IPS DF 4.7 (cell line): ENCODE measurements around the gene OLIG3.

ENCODE experiments used
- DNase-seq: peaks from one replicate; pipeline ENCODE4 v3.0.0-alpha.2; 2013; ENCODE audit warnings: low spot score; ENCODE audit errors: extremely low read depth

The OLIG3 gene

DNA sequence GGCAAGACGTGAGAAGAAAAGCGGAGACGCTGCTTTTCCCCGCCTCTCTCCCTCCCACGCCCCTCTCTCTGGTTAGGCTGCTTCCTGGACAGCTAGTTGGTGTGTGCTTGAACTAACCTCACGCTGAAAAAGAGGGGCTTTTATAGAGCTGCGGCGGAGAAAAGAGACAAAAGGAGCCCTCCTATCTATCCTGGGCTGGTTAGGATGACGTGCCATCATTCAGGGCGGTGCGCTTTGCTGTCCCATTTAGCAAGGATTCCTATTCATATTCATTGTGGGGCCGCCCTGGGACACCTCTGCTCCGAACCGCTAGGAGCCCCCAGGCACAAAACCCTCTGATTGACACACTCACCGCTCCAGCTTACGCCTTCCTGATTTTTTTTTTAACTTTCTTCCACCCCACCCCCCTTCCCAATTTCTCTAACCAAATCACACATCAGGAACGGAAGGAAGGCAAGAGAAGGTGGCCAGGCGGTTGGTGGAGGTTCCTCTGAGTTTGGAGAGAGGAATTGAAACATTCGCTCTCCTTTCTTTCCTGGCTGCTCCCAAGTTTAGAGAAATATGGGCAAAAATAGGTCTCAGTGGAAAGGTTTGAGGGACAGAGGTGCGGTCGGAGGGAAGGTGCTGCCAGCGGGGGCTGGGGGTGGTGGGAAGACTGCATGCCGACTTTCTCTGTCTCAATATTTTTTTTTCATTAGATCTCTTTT is at the start of gene OLIG3:
OLIG3 (minus strand) TSS at position 114 of the 707 bp plus-strand sequence. CDS start 224 bp downstream, outside the sequence.
- no peak for DNase-seq

DNA sequence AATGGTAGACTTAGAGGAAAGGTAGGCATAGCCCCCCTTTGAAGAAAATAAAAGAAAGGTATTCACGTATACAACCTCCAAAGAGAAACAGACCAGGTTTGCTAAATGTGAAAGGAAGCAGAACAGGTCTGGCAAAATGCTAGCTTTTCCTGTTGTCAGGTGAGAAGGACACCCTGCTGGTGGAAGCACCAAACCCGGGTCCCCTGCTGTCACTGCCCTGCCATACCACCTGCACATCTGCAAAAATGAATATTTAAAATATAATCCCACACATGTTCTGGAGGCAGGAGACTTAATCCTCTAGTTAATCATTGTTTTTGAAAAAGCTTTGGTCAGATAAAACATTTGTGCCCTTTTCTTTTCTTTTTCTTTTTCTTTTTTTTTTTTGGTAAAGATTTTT is 48.9 kb upstream of the OLIG3 start:
- DNase-seq, result no peak

GRCh38 chr6:137542713-137543112 is 48.5 kb upstream of the OLIG3 start:
- DNase-seq, result no peak

DNA sequence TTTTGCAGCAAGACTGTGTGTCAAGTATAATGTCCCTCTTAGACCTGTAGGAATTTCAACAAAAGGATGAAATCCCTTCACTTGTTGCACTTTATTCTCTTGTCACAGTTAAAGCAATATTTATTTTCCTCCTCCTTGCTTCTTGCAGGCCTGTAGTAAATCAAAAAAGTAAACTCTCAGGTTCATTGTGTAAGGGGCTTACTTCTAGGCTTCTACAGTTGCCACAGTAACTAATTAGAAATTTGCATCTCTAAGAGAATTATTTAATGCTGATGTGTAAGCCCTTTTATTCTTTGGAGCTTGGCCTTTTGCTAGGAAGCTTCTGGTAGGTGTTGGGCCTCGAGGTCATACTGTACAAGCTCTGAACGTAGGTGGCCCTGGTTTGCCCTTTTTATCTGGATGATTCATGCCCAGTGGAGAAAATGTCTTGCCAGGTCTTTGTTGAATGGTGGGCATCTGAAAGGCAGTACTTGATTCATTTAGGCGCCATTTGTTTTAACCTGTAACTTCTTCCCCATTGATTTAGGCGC is 47.4 kb upstream of the OLIG3 start:
- no peak for DNase-seq

DNA sequence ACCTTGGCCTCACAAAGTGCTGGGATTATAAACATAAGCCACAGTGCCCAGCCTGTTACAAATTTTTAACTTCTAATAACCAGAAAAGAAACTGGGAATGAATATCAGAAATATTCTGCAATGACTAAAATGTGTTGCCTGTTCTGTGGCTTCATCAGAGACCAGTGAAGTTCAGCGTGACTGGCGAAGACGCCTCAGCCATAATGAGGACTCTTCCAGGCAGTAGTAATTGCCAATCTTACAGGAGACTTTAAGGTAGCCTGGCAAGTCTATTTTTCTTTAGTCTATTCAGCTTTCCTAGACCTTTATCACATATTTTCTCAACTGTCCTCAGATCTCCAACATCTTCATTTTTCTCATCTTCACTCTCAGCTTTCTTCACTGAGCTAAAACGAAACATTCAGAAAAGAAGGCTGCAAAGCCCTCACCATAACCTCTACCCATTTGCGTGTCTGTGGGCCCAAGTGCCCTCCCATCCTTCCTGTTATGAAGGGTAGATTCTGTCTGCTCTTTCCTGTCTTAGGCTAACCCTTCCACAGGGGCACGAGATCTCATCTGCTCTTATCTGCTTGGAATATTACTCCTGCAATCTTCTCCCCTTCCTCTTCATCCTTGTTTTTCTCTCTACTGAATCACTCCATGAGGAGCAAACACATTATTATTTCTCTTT is 42.0 kb upstream of the OLIG3 start:
- no peak for DNase-seq

DNA sequence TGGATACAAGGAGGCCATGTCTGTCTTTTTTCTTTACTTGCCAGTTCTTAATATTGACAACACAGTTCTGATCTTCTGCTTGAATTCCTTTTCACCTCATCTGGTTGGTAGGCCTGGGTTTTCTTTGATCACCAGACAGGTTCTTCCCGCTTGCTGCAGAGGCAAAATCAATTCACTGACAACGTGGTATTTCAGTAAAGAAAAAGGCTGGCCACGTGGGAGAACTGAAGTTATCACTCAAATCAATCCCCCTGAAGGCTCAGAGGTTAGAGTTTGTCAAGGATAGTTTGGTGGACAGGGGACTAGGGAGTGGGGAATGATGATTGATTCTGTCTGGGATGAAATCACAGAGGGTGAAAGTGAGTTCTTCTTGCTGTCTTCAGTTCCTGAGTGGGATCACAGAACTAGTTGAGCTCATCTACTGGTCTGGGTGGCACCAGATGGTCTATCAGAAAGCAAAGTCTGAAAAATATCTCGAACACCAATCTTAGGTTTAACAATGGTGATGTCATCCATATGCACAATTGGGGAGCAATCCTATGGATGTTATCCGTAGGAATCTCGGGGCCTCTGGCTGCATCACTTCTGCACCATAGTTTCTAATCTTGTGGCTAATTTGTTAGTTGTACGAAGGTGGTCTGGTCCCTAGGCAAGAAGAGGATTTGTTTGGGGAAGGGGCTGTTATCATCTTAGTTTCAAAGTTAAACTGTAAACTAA is 37.3 kb upstream of the OLIG3 start:
- no peak for DNase-seq

GRCh38 chr6:137530404-137530803 is 36.2 kb upstream of the OLIG3 start:
- DNase-seq, result no peak

- DNase-seq, result no peak
Observed at GRCh38 chr6:137522831-137523230, 28.6 kb upstream of the OLIG3 start.

DNA sequence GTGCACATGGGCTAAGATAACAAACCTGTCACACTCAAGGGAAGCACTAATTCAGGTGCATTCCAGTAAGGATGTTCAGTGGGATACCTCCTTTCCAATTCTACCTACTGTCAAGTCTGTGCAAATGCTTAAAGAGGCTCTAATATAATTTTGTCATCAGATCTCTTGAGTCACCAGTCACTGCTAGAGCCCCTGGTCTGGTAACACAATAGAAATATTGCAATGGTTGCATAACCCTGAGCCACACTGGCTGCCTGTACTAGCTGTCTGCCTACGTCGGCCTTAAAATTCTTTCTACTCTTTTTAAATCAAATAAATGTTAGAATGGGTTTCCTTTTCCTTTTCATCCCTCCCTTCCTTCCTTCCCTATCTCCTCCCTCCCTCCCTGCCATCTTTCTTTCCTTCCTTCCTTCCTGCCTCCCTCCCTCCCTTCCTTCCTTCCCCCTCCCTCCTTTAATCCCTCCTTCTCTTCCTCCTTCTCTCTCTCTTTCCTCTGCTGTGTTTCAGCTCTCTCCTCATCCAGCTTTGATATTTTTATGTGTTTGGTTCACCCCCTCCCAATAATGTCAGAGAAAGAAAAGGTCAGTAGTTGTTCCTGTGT is 28.1 kb upstream of the OLIG3 start:
- no peak for DNase-seq

GRCh38 chr6:137520520-137520919 is 26.3 kb upstream of the OLIG3 start:
- no peak for DNase-seq

DNA sequence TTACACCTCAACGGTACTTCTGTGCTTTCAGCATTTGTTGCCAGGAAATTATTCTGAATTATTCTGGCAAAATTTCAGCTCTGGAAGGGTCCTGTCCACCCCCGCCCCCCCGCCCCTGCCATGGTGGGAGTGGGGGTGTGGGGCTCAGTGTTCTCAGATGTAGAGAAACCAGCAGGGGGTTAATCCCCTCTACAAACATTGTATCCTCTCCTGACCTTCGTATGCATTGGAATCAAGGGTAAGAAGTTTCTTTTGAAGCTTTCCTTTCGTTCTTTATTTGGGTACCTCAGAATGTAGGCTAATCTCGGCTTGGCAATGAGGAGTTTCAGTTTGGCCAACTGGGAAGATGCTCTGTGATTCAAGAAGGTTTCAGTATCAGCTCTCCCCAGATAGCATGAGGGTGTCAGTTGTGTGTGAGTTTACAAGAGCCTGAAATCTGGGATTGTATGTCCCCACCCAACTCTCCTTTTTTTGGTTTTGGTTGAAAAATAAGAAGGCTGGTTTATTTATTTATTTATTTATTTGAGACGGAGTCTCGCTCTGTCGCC is 25.5 kb upstream of the OLIG3 start:
- DNase-seq, result no peak

- DNase-seq, result no peak
Observed at GRCh38 chr6:137518386-137518983, 24.3 kb upstream of the OLIG3 start.

- DNase-seq, result no peak
Observed at GRCh38 chr6:137514418-137514817, 20.2 kb upstream of the OLIG3 start.

DNA sequence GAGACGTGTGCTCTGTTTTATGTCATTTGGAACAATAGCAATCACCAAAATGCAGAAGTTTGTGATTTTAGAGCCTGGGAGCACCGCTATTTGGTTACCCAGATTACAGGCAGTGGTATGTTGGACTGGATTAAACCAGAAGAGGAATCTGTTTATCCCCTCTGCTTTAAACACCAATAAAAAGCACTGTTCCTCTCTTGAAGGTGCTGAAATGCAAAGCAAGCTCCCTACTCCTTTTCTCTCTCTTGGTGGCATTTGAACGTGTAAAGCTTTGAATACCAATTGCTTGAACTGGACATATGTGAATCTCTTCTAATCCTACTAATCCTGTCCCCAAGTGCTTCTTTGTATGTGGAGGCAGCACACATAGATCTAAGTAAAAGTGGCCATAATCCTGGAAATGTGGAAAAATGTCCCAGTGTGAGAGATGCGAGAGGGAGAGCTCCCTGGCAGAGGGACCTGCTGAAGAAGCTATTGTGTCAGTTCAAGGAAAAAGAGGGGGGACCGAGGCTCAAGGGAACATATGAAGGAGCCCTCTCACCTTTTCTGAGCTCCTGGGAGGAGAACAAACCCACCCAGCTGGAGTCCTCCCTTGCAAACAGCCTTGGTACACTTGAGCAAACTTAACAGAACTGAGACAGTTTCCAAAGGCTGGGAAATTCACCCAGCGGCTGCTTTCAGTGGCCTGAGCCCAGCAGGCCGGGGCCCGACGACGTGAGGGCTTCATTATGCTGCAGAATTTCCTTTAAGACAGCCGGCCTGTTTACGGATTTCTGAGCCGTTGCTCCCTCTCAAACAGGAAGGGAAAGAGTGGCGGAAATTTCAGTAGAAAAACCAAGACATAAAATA is 18.8 kb upstream of the OLIG3 start:
- no peak for DNase-seq

GRCh38 chr6:137510923-137511322 is 16.7 kb upstream of the OLIG3 start:
- no peak for DNase-seq

- DNase-seq, result no peak
Observed at GRCh38 chr6:137498481-137499190, 4.4 kb upstream of the OLIG3 start.

DNA sequence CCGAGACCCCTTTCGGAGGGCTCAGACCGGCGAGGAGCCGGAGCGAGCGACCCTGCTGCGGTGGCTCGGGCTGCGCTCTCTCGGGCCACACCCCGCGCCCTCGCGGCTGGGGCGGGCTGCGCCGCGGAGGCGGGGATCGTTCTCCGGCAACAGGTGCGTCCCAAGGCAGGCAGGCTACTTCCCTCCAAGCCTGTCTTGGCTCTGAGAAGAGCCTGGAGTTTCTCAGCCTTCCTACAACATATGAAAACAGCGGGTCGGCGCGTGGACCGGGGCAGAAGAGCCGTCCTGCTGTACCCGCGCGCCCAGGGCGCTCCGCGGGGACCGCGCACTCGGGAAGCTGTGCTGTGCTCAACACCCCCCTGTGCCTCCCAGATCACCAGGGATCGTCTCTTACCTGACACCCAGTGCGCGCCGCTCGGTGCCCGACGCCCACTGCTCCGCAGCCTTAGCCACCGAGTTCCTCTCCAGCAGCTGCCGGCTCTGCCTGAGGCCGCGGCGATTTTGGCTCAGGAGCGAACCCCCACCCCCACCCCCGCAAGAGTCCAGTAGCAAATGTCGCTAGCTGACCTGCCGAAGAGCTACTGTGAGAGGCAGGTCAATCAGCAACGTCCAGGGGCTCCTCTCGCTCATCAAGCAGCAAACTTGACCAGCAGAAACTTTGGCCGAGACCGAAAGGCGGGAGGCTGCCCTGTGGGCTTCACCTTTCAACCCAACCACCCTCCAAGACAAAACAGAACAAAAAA is 3.7 kb upstream of the OLIG3 start:
- DNase-seq, result no peak

DNA sequence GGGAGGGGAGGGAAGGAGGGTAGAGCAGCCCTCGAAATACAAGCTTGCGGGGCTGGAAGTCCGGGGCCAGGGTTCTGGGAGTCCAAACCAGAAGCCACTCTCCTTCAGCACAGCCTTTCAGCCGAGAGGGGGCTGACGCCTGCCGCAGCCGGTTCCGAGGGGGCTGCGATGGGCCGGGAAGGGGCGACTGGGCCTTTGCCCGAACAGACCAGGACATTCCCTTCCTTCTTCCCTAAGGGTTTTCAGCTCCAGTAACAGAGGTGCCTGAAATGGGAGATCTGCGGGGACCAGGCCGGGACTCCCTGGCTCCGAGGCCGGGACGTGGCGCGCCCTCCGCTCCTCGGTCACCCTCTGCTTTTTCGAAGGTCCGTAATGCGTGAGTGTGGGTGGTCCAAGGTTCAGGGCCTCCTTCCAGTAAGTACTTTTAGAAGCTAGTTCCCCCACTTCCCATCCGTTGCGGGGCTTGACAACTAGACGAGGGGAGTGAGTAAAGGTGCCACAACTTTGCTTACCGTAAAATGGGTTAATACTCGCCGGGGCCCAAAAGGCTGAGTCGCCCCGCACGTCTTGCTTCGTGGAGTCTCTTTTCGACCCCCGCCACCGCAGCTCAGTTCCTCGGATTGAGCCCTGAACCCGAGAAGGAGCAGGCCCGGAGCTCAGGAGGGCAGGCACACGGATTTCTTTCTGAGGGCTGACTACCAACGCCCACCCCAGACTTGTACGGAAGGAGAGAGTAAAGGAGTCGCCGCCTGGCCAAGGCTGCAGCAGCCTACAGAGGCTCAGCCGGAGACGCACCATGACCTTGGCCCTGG is 2.9 kb upstream of the OLIG3 start:
- DNase-seq, result no peak
